DND-41 (cell line): ENCODE data around the gene SNX27.

Experiments used
- CTCF ChIP-seq: IDR thresholded peaks from 2 replicates; pipeline ENCODE4 v1.5.1; 2012; ENCODE audit warnings: borderline replicate concordance, low read length, moderate library complexity, mild to moderate bottlenecking; ENCODE audit not compliant: poor library complexity, severe bottlenecking; ENCODE audit errors: extremely low read depth
- EZH2 ChIP-seq: IDR thresholded peaks from 3 replicates; pipeline ENCODE4 v1.6.1; 2012; ENCODE audit warnings: borderline replicate concordance, low read depth, mild to moderate bottlenecking, moderate library complexity, low read length, inconsistent platforms; ENCODE audit not compliant: severe bottlenecking

GRCh38 chr1:151720974-151721787, 109.3 kb downstream of the SNX27 start, which contains the start of gene RIIAD1:
- TF ChIP-seq CTCF: no peak
- no peak for TF ChIP-seq EZH2
